Measurements from ENCODE around the gene LRRC57.

Gene LRRC57

GRCh38 chr15:42490671-42491538 lies 57.7 kb downstream of the LRRC57 start, which contains the start of gene ZNF106:
TSS of gene ZNF106 (minus strand) at chr15:42491141. CDS start at chr15:42472289, 18,852 bp downstream.
- DNase-seq, result peak; percentile 80

DNA sequence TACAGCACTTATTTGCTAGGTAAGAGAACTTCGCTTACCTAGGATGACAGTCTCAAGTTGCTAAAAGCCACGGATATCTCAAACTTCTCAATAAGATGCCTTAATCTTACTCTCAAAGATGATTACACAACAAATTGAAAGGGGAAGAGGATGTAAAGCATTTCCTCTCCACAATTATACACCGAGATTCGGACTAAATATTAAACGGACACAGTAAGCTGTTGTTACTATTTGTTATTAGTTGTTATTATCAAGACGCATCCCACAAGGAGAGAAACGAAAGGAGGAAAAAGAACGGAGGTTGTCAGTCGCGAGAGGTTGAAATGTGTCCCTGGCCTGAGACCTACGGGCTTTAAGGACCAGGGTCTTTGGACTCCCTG lies 58.3 kb downstream of the LRRC57 start:
- DNase-seq, result no peak

Data from activated CD4-positive, alpha-beta T cell treated with anti-CD3 and anti-CD28 coated beads for 1 hour (primary cell).